ENCODE data around the gene UBE3D. TPM values are rescaled to one million over a fixed set of nuclear protein-coding genes. Genes with fewer than 3 reads are reported as not detected.
A peak's percentile ranks its signal among the peaks of the same experiment; 100 is the strongest.

Gene UBE3D
- total and polyA plus RNA-seq, 4 donors: 2.8 to 21.2 (median 6.5) TPM

DNA sequence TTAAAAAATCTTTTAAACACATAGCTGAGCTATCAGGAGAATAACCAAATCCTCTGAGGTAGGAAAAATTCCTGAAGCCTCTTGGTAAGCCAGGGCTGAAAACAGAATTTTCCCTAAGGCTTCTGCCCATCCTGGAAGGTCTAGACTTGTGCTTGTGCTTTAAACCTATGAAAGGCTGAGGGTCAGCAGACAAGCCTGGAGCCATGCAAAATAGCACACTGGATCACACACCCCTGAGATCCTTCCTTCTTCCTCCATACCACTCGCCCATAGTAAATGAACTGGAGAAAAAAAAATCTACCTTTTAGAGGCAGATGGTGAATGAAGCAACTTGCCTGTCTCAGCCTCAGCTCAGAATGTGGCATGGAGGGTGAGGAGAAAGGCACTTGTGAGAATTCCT lies 144.4 kb downstream of the UBE3D start:
- Histone ChIP-seq H3K4me1 (ENCODE audit: control insufficient read depth in 5 of 5, insufficient read depth in 5 of 5, low read length in 5 of 5) (no peaks in the 10 kb centered on the region), H3K9me3 (ENCODE audit: control insufficient read depth in 4 of 4, insufficient read depth in 3 of 4, low read length in 3 of 4) (no peaks in the 10 kb centered on the region), H3K27me3 (ENCODE audit: control insufficient read depth in 3 of 3, insufficient read depth in 3 of 3, low read length in 2 of 3) (no peaks in the 10 kb centered on the region), H3K9ac (ENCODE audit: insufficient read depth in 1 of 2, low read length in 2 of 2) (no peak overlapping the region), H3K4me3 (no peak overlapping the region), H3K27ac (ENCODE audit: low read depth in 1 of 2, low read length in 1 of 2) (no peak overlapping the region), H3K36me3 (ENCODE audit: control insufficient read depth in 4 of 4, insufficient read depth in 4 of 4, low read length in 4 of 4) (no peaks in the 10 kb centered on the region)
- 79 to 100% methylated on average over 1 of the region's 1 CpG for WGBS, 2 donors
- TF ChIP-seq CTCF (IDR thresholded peaks at IDR 0.05; ENCODE audit: control extremely low read depth, extremely low read depth): no peak
- no peak for ATAC-seq (ENCODE audit: insufficient read depth, low FRiP score)
- DNase-seq: no peak

DNA sequence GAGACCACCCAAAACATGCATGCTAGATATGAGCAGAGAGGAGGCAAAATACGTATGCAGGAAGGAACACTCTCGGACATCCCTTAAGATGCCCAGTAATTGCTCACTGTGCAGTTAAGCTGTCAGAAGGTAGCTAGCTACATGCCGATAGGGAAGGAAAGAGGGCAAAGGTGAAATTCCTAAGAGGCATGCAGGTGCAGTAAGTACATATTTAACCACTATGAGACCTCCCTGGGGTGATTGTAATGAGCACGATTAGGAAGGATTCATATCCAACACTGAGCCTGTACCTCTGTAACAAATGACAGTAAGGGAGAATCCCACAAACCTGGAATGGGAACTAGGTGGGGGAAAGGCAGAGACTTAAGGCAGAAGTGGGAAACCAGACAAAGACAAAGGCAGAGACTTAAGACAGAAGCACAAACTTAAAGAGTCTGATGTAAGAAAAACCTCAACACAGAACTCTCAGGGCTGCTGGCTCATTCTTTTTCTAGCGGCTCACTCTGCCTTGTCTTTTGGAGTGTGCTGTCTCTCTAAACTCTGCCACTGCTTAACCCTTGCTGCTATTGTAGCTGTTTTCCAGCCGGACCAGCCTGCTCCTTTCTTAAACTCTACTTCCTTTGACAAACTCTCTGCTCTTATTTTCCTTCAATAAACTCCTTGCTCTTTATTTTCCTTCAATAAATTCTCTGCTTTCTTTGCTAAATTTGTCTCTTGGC lies 148.1 kb downstream of the UBE3D start:
- WGBS, 2 donors: 66 to 84% methylated on average over 6 of the region's 6 CpGs

GRCh38 chr6:82915666-82916065 lies 150.0 kb downstream of the UBE3D start:
- no peaks in the 10 kb centered on the region for H3K9me3 ChIP-seq (ENCODE audit: control insufficient read depth in 4 of 4, insufficient read depth in 3 of 4, low read length in 3 of 4)
- H3K36me3 ChIP-seq (ENCODE audit: control insufficient read depth in 4 of 4, insufficient read depth in 4 of 4, low read length in 4 of 4): no peaks in the 10 kb centered on the region
- TF ChIP-seq CTCF (IDR thresholded peaks at IDR 0.05; ENCODE audit: control extremely low read depth, extremely low read depth): no peak
- no peak overlapping the region for H3K4me3 ChIP-seq
- no peak overlapping the region for H3K27ac ChIP-seq (ENCODE audit: low read depth in 1 of 2, low read length in 1 of 2)
- ATAC-seq (ENCODE audit: insufficient read depth, low FRiP score) (no peak), DNase-seq (no peak)
- H3K4me1 ChIP-seq (ENCODE audit: control insufficient read depth in 5 of 5, insufficient read depth in 5 of 5, low read length in 5 of 5): no peaks in the 10 kb centered on the region
- no peaks in the 10 kb centered on the region for H3K27me3 ChIP-seq (ENCODE audit: control insufficient read depth in 3 of 3, insufficient read depth in 3 of 3, low read length in 2 of 3)
- H3K9ac ChIP-seq (ENCODE audit: insufficient read depth in 1 of 2, low read length in 2 of 2): no peak overlapping the region

More for the DNA sequence above, 148.1 kb downstream of the UBE3D start:
- Histone ChIP-seq H3K4me1 (ENCODE audit: control insufficient read depth in 5 of 5, insufficient read depth in 5 of 5, low read length in 5 of 5) (no peaks in the 10 kb centered on the region), H3K27ac (ENCODE audit: low read depth in 1 of 2, low read length in 1 of 2) (no peak overlapping the region), H3K27me3 (ENCODE audit: control insufficient read depth in 3 of 3, insufficient read depth in 3 of 3, low read length in 2 of 3) (no peaks in the 10 kb centered on the region), H3K4me3 (no peak overlapping the region), H3K9me3 (ENCODE audit: control insufficient read depth in 4 of 4, insufficient read depth in 3 of 4, low read length in 3 of 4) (no peaks in the 10 kb centered on the region), H3K36me3 (ENCODE audit: control insufficient read depth in 4 of 4, insufficient read depth in 4 of 4, low read length in 4 of 4) (no peaks in the 10 kb centered on the region), H3K9ac (ENCODE audit: insufficient read depth in 1 of 2, low read length in 2 of 2) (no peak overlapping the region)
- TF ChIP-seq CTCF (IDR thresholded peaks at IDR 0.05; ENCODE audit: control extremely low read depth, extremely low read depth): no peak
- DNase-seq (peak in 1 of 3 donors; percentile 14), ATAC-seq (ENCODE audit: insufficient read depth, low FRiP score) (no peak)

DNA sequence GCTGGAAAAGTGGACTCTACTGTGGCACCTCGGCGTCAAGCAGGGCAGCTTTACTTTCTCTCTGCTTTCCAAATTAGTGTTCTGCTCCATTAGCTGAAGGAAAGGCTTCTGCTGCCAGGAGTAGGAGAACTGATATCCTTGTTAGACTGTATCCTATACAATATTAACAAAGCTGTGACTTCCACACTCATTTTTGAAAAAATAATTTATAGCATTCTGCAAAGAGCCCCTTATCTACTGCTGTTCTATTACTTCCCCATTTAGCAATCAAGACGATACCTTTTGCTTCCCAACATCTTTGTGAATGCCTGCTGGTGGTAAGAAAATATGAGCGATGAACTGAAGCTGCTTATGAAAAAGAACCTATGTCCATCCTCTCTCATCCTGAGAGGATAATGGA lies 151.1 kb downstream of the UBE3D start:
- H3K9ac ChIP-seq (ENCODE audit: insufficient read depth in 1 of 2, low read length in 2 of 2): no peak overlapping the region
- H3K4me3 ChIP-seq: no peak overlapping the region
- WGBS, 2 donors: 83 to 93% methylated on average over 4 of the region's 4 CpGs
- DNase-seq: no peak
- no peaks in the 10 kb centered on the region for H3K4me1 ChIP-seq (ENCODE audit: control insufficient read depth in 5 of 5, insufficient read depth in 5 of 5, low read length in 5 of 5)
- no peaks in the 10 kb centered on the region for H3K27me3 ChIP-seq (ENCODE audit: control insufficient read depth in 3 of 3, insufficient read depth in 3 of 3, low read length in 2 of 3)
- TF ChIP-seq CTCF (IDR thresholded peaks at IDR 0.05; ENCODE audit: control extremely low read depth, extremely low read depth): no peak
- peaks cover 0 to 6% (median 0%) of the 10 kb centered on the region in 4 donors for H3K36me3 ChIP-seq (ENCODE audit: control insufficient read depth in 4 of 4, insufficient read depth in 4 of 4, low read length in 4 of 4)
- H3K9me3 ChIP-seq (ENCODE audit: control insufficient read depth in 4 of 4, insufficient read depth in 3 of 4, low read length in 3 of 4): no peaks in the 10 kb centered on the region
- ATAC-seq (ENCODE audit: insufficient read depth, low FRiP score): no peak
- H3K27ac ChIP-seq (ENCODE audit: low read depth in 1 of 2, low read length in 1 of 2): no peak overlapping the region

All from lung (tissue), 12 donors.